HEK293 (cell line): ENCODE measurements around the gene NID2.

ENCODE experiments used
- CTCF ChIA-PET: fragments of 350-600 bp; formaldehyde crosslinking; extraction: SDS; loops from one replicate; lab custom pipeline; 2021; ENCODE audit warnings: antibody characterized with exemption; lab: Yijun Ruan, JAX
- POLR2A ChIA-PET: fragments of 300-600 bp; formaldehyde crosslinking; extraction: SDS; loops from one replicate; lab custom pipeline; 2020; ENCODE audit warnings: antibody characterized with exemption, inconsistent platforms; lab: Yijun Ruan, JAX
- H3K27ac ChIP-seq: fragments of 200-500 bp; sonication (Bioruptor generic); 2 replicates; pipeline ENCODE4 v1.5.1; 2014; ENCODE audit warnings: low read depth, low read length, control low read depth, inconsistent platforms; ENCODE audit errors: extremely low read depth
- H3K36me3 ChIP-seq, 2 experiments: fragments of 200-500 bp in 1 of 2; sonication (Bioruptor generic) in 1 of 2; 1 replicate in 1 of 2; 2 replicates in 1 of 2; pipeline ENCODE4 v1.5.1; 2014 to 2017; ENCODE audit warnings: inconsistent platforms in 2 of 2, low read length in 2 of 2; ENCODE audit not compliant: control insufficient read depth in 2 of 2, insufficient read depth in 1 of 2
- H3K4me1 ChIP-seq: fragments of 200-500 bp; sonication (Bioruptor generic); 2 replicates; pipeline ENCODE4 v1.5.1; 2014; ENCODE audit warnings: mild to moderate bottlenecking, low read length, inconsistent platforms; ENCODE audit not compliant: control insufficient read depth, insufficient read depth
- H3K4me3 ChIP-seq: 2 replicates; pipeline ENCODE4 v1.5.1; 2011; ENCODE audit warnings: low read depth, mild to moderate bottlenecking, control low read depth, low read length, moderate library complexity
- H3K9me3 ChIP-seq: fragments of 200-500 bp; sonication (Bioruptor generic); 2 replicates; pipeline ENCODE4 v1.5.1; 2014; ENCODE audit warnings: low read depth, low read length, inconsistent platforms; ENCODE audit not compliant: control insufficient read depth, insufficient read depth
- GFI1B ChIP-seq: fragments of 450-650 bp; formaldehyde crosslinking; IDR thresholded peaks from 2 replicates; pipeline ENCODE4 v1.5.1; 2016; ENCODE audit warnings: missing biosample characterization, missing genetic modification characterization
- GLIS1 ChIP-seq: fragments of 450-650 bp; formaldehyde crosslinking; IDR thresholded peaks from 2 replicates; pipeline ENCODE4 v1.5.1; 2016; ENCODE audit warnings: missing biosample characterization, missing genetic modification characterization
- HOXC10 ChIP-seq: sonication (generic); formaldehyde crosslinking; IDR thresholded peaks from 2 replicates; pipeline ENCODE4 v1.8.1; 2023; ENCODE audit warnings: mild to moderate bottlenecking, missing genetic modification reagents
- IKZF3 ChIP-seq: fragments of 450-650 bp; IDR thresholded peaks from 2 replicates; pipeline ENCODE4 v1.5.0; 2018; ENCODE audit warnings: missing biosample characterization, mild to moderate bottlenecking, missing genetic modification characterization, moderate library complexity
- KLF9 ChIP-seq: fragments of 450-650 bp; formaldehyde crosslinking; IDR thresholded peaks from 2 replicates; pipeline ENCODE4 v1.5.1; 2016; ENCODE audit warnings: missing biosample characterization, missing genetic modification characterization, low read depth
- OSR2 ChIP-seq: fragments of 450-650 bp; formaldehyde crosslinking; IDR thresholded peaks from 2 replicates; pipeline ENCODE4 v1.5.1; 2016; ENCODE audit warnings: missing biosample characterization, missing genetic modification characterization
- REPIN1 ChIP-seq: fragments of 450-650 bp; formaldehyde crosslinking; IDR thresholded peaks from 2 replicates; pipeline ENCODE4 v1.5.1; 2017; ENCODE audit warnings: missing biosample characterization, missing genetic modification characterization, low read depth
- SALL2 ChIP-seq: fragments of 450-650 bp; formaldehyde crosslinking; IDR thresholded peaks from 2 replicates; pipeline ENCODE4 v1.5.0; 2017; ENCODE audit warnings: missing biosample characterization, mild to moderate bottlenecking, missing genetic modification characterization, borderline replicate concordance
- SP7 ChIP-seq: fragments of 450-650 bp; formaldehyde crosslinking; IDR thresholded peaks from 2 replicates; pipeline ENCODE4 v1.5.1; 2016; ENCODE audit warnings: missing biosample characterization, missing genetic modification characterization
- ZNF138 ChIP-seq: fragments of 450-650 bp; formaldehyde crosslinking; IDR thresholded peaks from 2 replicates; pipeline ENCODE4 v1.5.1; 2016; ENCODE audit warnings: missing biosample characterization, missing genetic modification characterization, borderline replicate concordance
- ZNF16 ChIP-seq: fragments of 450-650 bp; formaldehyde crosslinking; IDR thresholded peaks from 2 replicates; pipeline ENCODE4 v1.5.1; 2016; ENCODE audit warnings: low read depth, missing biosample characterization, missing genetic modification characterization
- ZNF311 ChIP-seq: fragments of 450-650 bp; formaldehyde crosslinking; IDR thresholded peaks from 2 replicates; pipeline ENCODE4 v1.5.1; 2017; ENCODE audit warnings: missing biosample characterization, missing genetic modification characterization, borderline replicate concordance
- ZNF341 ChIP-seq: fragments of 450-650 bp; formaldehyde crosslinking; IDR thresholded peaks from 2 replicates; pipeline ENCODE4; 2016; ENCODE audit warnings: low read depth, missing biosample characterization, missing genetic modification characterization
- ZNF366 ChIP-seq: fragments of 450-650 bp; formaldehyde crosslinking; conservative IDR thresholded peaks from 2 replicates; pipeline ENCODE4 v1.5.1; 2016; ENCODE audit warnings: missing biosample characterization, missing genetic modification characterization
- ZNF391 ChIP-seq: fragments of 450-650 bp; formaldehyde crosslinking; IDR thresholded peaks from 2 replicates; pipeline ENCODE4 v1.5.1; 2016; ENCODE audit warnings: low read depth, missing biosample characterization, missing genetic modification characterization, borderline replicate concordance
- ZNF394 ChIP-seq: fragments of 450-650 bp; formaldehyde crosslinking; IDR thresholded peaks from 2 replicates; pipeline ENCODE4 v1.5.1; 2016; ENCODE audit warnings: missing biosample characterization, missing genetic modification characterization, mild to moderate bottlenecking, moderate library complexity, borderline replicate concordance
- ZNF529 ChIP-seq: fragments of 450-650 bp; formaldehyde crosslinking; IDR thresholded peaks from 2 replicates; pipeline ENCODE4 v1.5.1; 2017; ENCODE audit warnings: missing genetic modification characterization, missing biosample characterization; ENCODE audit not compliant: insufficient replicate concordance
- ZNF548 ChIP-seq: fragments of 450-650 bp; formaldehyde crosslinking; IDR thresholded peaks from 2 replicates; pipeline ENCODE4 v1.5.1; 2016; ENCODE audit warnings: missing biosample characterization, missing genetic modification characterization
- ZNF776 ChIP-seq: fragments of 450-650 bp; formaldehyde crosslinking; IDR thresholded peaks from 2 replicates; pipeline ENCODE4 v1.5.0; 2017; ENCODE audit warnings: missing biosample characterization, missing genetic modification characterization, borderline replicate concordance
- ZXDB ChIP-seq: fragments of 450-650 bp; formaldehyde crosslinking; IDR thresholded peaks from 2 replicates; pipeline ENCODE4 v1.5.1; 2016; ENCODE audit warnings: missing biosample characterization, missing genetic modification characterization
- TF ChIP-seq, protein P1 (sequence below): fragments of 450-650 bp; formaldehyde crosslinking; IDR thresholded peaks from 2 replicates; pipeline ENCODE4 v1.5.1; 2016; ENCODE audit warnings: missing biosample characterization, missing genetic modification characterization
- TF ChIP-seq, protein P2 (sequence below): sonication (generic); formaldehyde crosslinking; IDR thresholded peaks from 2 replicates; pipeline ENCODE4 v1.8.1; 2022; ENCODE audit warnings: mild to moderate bottlenecking, moderate library complexity, missing genetic modification reagents
- TF ChIP-seq, protein P3 (sequence below): fragments of 450-650 bp; formaldehyde crosslinking; IDR thresholded peaks from 2 replicates; pipeline ENCODE4 v1.5.1; 2016; ENCODE audit warnings: missing biosample characterization, missing genetic modification characterization
- TF ChIP-seq, protein P4 (sequence below): fragments of 450-650 bp; formaldehyde crosslinking; IDR thresholded peaks from 2 replicates; pipeline ENCODE4 v1.5.1; 2016; ENCODE audit warnings: missing biosample characterization, missing genetic modification characterization
- TF ChIP-seq, protein P5 (sequence below): fragments of 450-650 bp; formaldehyde crosslinking; IDR thresholded peaks from 2 replicates; pipeline ENCODE4 v1.5.1; 2016; ENCODE audit warnings: missing biosample characterization, missing genetic modification characterization, borderline replicate concordance

Gene NID2

DNA sequence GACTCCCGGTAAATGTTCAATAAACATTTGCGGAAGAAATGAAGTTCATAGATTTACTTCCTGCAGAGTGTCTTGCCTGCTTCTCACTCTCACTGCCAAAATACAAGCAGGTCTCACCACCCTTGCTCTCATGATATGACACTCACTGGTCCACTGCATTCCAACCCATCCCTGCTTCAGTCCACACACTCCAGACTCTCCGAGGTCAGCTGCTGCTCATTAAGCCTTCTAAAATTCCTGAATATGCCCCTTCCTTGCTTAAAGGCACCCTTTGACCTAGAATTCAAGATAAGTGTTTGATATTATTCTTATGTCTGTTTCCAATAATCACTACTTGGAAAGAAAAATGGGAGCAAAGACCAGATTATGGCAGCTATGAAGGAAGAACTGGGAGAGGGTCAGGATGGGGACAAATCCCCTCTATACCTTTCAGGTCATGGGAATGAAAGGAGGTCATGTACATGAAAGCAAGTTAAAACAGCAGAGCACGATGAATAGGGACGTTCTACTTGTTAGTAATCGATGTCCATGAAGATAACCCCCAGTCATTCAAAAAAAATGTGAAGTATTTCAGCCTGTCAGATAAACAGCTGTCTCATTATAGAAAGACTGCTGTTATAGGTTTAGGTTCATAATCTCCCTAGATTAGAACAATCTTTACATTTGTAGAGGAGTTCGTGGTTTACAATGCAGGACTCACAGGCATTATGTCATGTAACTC, 10.5 kb upstream of the NID2 start:
- Histone ChIP-seq H3K4me1 (no peaks in the 10 kb centered on the region), H3K36me3 (no peaks in the 10 kb centered on the region), H3K4me3 (no peak overlapping the region), H3K27ac (no peak overlapping the region), H3K9me3 (no peaks in the 10 kb centered on the region)
- TF ChIP-seq, protein P1, sequence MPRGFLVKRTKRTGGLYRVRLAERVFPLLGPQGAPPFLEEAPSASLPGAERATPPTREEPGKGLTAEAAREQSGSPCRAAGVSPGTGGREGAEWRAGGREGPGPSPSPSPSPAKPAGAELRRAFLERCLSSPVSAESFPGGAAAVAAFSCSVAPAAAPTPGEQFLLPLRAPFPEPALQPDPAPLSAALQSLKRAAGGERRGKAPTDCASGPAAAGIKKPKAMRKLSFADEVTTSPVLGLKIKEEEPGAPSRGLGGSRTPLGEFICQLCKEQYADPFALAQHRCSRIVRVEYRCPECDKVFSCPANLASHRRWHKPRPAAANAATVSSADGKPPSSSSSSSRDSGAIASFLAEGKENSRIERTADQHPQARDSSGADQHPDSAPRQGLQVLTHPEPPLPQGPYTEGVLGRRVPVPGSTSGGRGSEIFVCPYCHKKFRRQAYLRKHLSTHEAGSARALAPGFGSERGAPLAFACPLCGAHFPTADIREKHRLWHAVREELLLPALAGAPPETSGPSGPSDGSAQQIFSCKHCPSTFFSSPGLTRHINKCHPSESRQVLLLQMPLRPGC: no peak
- TF ChIP-seq ZNF366 (tag by site-specific recombination): no peak
- TF ChIP-seq ZNF529 (tag by site-specific recombination): no peak
- TF ChIP-seq SP7 (tag by site-specific recombination): no peak
- no peak for TF ChIP-seq REPIN1 (tag by site-specific recombination)
- TF ChIP-seq, protein P2, sequence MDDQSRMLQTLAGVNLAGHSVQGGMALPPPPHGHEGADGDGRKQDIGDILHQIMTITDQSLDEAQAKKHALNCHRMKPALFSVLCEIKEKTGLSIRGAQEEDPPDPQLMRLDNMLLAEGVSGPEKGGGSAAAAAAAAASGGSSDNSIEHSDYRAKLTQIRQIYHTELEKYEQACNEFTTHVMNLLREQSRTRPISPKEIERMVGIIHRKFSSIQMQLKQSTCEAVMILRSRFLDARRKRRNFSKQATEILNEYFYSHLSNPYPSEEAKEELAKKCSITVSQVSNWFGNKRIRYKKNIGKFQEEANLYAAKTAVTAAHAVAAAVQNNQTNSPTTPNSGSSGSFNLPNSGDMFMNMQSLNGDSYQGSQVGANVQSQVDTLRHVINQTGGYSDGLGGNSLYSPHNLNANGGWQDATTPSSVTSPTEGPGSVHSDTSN (CRISPR knock-in tag): no peak
- TF ChIP-seq ZNF16 (tag by site-specific recombination): no peak
- TF ChIP-seq ZNF341: no peak
- TF ChIP-seq IKZF3 (tag by site-specific recombination): no peak
- TF ChIP-seq SALL2 (tag by site-specific recombination): no peak
- TF ChIP-seq, protein P3, sequence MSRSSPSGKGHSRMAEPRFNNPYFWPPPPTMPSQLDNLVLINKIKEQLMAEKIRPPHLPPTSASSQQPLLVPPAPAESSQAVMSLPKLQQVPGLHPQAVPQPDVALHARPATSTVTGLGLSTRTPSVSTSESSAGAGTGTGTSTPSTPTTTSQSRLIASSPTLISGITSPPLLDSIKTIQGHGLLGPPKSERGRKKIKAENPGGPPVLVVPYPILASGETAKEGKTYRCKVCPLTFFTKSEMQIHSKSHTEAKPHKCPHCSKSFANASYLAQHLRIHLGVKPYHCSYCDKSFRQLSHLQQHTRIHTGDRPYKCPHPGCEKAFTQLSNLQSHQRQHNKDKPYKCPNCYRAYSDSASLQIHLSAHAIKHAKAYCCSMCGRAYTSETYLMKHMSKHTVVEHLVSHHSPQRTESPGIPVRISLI (tag by site-specific recombination): no peak
- TF ChIP-seq HOXC10 (CRISPR knock-in tag): no peak
- no peak for TF ChIP-seq GLIS1
- no peak for TF ChIP-seq KLF9
- TF ChIP-seq ZNF138 (tag by site-specific recombination): no peak
- TF ChIP-seq ZNF311 (tag by site-specific recombination): no peak
- no peak for TF ChIP-seq ZNF548 (tag by site-specific recombination)
- POLR2A ChIA-PET: no interaction called here
- CTCF ChIA-PET: interaction anchor here (0.6 to 2.6 kb wide), 3 partner anchors 8 to 52 kb away, joined by 3 to 13 read pairs (median 5); no protein-coding TSS in a partner anchor

DNA sequence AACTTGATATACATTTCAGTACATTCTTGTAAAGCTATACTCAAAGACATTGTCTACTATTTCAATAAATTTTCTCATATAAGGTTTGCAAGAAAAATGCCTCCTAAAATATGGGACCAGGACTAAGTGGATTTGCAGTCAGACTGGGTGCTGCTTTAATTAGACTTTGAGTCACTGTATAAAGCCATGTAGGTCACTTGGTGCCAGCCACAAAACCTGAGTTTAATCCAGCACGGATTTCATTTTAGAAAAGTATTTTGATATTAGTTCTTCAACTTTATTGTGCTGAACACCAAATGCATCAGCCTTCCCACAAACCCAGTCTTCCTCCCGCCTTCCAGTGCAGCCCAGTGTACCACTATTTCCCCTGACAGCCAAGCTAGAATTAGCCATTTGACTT, 9.9 kb upstream of the NID2 start:
- no peaks in the 10 kb centered on the region for H3K9me3 ChIP-seq
- H3K27ac ChIP-seq: no peak overlapping the region
- POLR2A ChIA-PET: no interaction called here
- H3K36me3 ChIP-seq: no peaks in the 10 kb centered on the region
- H3K4me1 ChIP-seq: no peaks in the 10 kb centered on the region
- CTCF ChIA-PET: no interaction called here
- no peak overlapping the region for H3K4me3 ChIP-seq
- TF ChIP-seq ZNF394 (no peak), ZXDB (tag by site-specific recombination) (no peak), ZNF776 (tag by site-specific recombination) (no peak), ZNF391 (tag by site-specific recombination) (no peak), OSR2 (tag by site-specific recombination) (no peak), GFI1B (tag by site-specific recombination) (no peak)
- TF ChIP-seq, protein P4, sequence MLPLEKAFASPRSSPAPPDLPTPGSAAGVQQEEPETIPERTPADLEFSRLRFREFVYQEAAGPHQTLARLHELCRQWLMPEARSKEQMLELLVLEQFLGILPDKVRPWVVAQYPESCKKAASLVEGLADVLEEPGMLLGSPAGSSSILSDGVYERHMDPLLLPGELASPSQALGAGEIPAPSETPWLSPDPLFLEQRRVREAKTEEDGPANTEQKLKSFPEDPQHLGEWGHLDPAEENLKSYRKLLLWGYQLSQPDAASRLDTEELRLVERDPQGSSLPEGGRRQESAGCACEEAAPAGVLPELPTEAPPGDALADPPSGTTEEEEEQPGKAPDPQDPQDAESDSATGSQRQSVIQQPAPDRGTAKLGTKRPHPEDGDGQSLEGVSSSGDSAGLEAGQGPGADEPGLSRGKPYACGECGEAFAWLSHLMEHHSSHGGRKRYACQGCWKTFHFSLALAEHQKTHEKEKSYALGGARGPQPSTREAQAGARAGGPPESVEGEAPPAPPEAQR: no peak
- TF ChIP-seq, protein P5, sequence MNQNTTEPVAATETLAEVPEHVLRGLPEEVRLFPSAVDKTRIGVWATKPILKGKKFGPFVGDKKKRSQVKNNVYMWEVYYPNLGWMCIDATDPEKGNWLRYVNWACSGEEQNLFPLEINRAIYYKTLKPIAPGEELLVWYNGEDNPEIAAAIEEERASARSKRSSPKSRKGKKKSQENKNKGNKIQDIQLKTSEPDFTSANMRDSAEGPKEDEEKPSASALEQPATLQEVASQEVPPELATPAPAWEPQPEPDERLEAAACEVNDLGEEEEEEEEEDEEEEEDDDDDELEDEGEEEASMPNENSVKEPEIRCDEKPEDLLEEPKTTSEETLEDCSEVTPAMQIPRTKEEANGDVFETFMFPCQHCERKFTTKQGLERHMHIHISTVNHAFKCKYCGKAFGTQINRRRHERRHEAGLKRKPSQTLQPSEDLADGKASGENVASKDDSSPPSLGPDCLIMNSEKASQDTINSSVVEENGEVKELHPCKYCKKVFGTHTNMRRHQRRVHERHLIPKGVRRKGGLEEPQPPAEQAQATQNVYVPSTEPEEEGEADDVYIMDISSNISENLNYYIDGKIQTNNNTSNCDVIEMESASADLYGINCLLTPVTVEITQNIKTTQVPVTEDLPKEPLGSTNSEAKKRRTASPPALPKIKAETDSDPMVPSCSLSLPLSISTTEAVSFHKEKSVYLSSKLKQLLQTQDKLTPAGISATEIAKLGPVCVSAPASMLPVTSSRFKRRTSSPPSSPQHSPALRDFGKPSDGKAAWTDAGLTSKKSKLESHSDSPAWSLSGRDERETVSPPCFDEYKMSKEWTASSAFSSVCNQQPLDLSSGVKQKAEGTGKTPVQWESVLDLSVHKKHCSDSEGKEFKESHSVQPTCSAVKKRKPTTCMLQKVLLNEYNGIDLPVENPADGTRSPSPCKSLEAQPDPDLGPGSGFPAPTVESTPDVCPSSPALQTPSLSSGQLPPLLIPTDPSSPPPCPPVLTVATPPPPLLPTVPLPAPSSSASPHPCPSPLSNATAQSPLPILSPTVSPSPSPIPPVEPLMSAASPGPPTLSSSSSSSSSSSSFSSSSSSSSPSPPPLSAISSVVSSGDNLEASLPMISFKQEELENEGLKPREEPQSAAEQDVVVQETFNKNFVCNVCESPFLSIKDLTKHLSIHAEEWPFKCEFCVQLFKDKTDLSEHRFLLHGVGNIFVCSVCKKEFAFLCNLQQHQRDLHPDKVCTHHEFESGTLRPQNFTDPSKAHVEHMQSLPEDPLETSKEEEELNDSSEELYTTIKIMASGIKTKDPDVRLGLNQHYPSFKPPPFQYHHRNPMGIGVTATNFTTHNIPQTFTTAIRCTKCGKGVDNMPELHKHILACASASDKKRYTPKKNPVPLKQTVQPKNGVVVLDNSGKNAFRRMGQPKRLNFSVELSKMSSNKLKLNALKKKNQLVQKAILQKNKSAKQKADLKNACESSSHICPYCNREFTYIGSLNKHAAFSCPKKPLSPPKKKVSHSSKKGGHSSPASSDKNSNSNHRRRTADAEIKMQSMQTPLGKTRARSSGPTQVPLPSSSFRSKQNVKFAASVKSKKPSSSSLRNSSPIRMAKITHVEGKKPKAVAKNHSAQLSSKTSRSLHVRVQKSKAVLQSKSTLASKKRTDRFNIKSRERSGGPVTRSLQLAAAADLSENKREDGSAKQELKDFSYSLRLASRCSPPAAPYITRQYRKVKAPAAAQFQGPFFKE (tag by site-specific recombination): no peak
